ENCODE data around the gene SUPT7L. TPM values are rescaled to one million over a fixed set of nuclear protein-coding genes. Genes with fewer than 3 reads are reported as not detected.

Gene SUPT7L
- total and polyA plus RNA-seq, 9 donors, result 20.4 to 37.7 (median 24.5) TPM

DNA sequence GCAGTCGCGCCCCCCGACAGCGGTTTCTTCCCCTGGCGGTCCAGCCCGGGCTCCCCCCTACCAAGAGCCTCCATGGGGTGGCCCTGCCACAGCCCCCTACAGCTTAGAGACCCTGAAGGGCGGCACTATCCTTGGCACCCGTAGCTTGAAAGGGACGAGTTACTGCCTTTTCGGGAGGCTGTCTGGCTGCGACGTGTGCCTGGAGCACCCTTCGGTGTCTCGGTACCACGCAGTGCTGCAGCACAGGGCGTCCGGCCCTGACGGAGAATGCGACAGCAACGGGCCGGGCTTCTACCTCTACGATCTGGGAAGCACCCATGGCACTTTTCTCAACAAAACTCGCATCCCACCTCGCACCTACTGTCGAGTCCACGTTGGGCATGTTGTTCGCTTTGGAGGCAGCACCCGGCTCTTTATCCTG, 750 bp upstream of the SUPT7L start:
- Histone ChIP-seq H3K27ac (peak overlapping the region; percentile 72 to 86), H3K36me3 (no peaks in the 10 kb centered on the region), H3K4me3 (peak overlapping the region; percentile 77), H3K4me1 (ENCODE audit: insufficient read depth) (peaks cover 10% of the 10 kb centered on the region), H3K9me3 (no peaks in the 10 kb centered on the region), H3K27me3 (no peaks in the 10 kb centered on the region)
- intact Hi-C loops (cut with DNase I), result no loop called here
- TF ChIP-seq POLR2A (IDR thresholded peaks at IDR 0.05) (no peak), EP300 (IDR thresholded peaks at IDR 0.05) (no peak)
- TF ChIP-seq, protein P1, sequence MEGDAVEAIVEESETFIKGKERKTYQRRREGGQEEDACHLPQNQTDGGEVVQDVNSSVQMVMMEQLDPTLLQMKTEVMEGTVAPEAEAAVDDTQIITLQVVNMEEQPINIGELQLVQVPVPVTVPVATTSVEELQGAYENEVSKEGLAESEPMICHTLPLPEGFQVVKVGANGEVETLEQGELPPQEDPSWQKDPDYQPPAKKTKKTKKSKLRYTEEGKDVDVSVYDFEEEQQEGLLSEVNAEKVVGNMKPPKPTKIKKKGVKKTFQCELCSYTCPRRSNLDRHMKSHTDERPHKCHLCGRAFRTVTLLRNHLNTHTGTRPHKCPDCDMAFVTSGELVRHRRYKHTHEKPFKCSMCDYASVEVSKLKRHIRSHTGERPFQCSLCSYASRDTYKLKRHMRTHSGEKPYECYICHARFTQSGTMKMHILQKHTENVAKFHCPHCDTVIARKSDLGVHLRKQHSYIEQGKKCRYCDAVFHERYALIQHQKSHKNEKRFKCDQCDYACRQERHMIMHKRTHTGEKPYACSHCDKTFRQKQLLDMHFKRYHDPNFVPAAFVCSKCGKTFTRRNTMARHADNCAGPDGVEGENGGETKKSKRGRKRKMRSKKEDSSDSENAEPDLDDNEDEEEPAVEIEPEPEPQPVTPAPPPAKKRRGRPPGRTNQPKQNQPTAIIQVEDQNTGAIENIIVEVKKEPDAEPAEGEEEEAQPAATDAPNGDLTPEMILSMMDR (IDR thresholded peaks at IDR 0.05), result no peak
- WGBS, 3 donors, result 3 to 4% (median 3%) methylated on average over 28 of the region's 28 CpGs
- no peak for DNase-seq

DNA sequence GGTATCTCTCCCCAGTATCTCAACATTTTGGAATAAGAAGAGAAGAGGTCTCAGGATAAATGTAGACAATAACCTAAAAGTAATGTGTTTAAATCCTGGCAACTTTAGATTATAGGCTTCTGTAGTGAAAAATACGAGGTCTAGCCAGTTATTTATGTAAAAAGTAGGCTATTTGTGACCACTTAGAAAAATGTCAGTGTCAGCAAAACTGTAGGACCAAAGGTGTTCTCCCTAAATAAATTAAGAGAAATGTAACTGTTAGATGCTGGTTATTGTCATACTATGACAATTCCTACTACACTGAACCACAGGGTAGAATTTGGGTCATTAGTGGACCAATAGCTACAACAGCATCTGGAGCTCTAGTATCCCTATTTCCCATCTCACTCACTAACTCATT, 2.0 kb downstream of the SUPT7L start:
- H3K4me3 ChIP-seq, result no peak overlapping the region
- peaks cover 10% of the 10 kb centered on the region for H3K4me1 ChIP-seq (ENCODE audit: insufficient read depth)
- TF ChIP-seq, protein P1 (IDR thresholded peaks at IDR 0.05), result no peak
- TF ChIP-seq EP300 (IDR thresholded peaks at IDR 0.05) (no peak), POLR2A (IDR thresholded peaks at IDR 0.05) (no peak)
- no peaks in the 10 kb centered on the region for H3K9me3 ChIP-seq
- no peak for DNase-seq
- no peaks in the 10 kb centered on the region for H3K27me3 ChIP-seq
- 81 to 89% (median 83%) methylated on average over 1 of the region's 1 CpG for WGBS, 3 donors
- no peak overlapping the region for H3K27ac ChIP-seq
- no peaks in the 10 kb centered on the region for H3K36me3 ChIP-seq
- intact Hi-C loops (cut with DNase I), result no loop called here

DNA sequence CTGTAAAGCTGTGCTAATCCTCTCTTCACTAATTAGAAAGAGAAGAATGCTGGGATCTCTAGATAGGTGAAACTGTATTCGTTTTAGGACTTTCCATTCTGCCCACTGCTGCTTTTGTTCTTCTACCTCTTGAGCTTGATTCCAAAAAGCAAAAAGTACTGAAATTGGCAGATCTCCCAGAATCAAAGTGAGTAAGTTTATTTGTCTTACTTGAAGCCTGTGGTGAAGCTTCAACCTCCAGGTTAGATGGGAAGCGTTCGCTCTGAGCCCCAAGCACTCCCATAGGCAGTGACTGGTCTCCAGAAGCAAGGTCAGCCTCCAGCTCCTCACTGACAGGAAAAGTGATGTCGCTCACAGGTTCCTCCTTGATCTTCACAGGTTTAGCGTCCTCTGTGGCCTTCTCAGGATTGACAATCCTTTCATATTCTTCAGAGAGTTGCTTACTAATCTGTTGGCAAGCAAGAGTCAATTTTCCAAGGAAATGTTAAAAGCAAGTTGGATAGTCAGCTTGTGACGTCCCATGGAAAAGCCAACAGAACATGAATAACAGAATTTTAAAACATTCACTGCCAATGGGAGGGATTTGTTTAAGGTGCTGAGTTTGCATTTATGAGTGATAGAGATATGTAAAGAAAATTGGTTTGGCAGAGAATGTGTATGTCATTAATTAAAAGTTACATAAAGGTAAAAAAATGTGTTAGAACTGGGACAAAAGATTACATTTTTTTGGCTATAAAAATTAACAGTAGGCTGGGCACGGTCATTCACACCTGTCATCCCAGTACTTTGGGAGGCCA, 8.1 kb downstream of the SUPT7L start:
- H3K4me1 ChIP-seq (ENCODE audit: insufficient read depth), result no peaks in the 10 kb centered on the region
- no peaks in the 10 kb centered on the region for H3K27me3 ChIP-seq
- H3K9me3 ChIP-seq, result no peaks in the 10 kb centered on the region
- no peak overlapping the region for H3K4me3 ChIP-seq
- TF ChIP-seq EP300 (IDR thresholded peaks at IDR 0.05), result no peak
- TF ChIP-seq POLR2A (IDR thresholded peaks at IDR 0.05), result no peak
- TF ChIP-seq, protein P1 (IDR thresholded peaks at IDR 0.05), result no peak
- no peak for DNase-seq
- H3K36me3 ChIP-seq, result no peaks in the 10 kb centered on the region
- H3K27ac ChIP-seq, result no peak overlapping the region
- intact Hi-C loops (cut with DNase I), result no loop called here
- 81 to 86% (median 81%) methylated on average over 7 of the region's 7 CpGs for WGBS, 3 donors

DNA sequence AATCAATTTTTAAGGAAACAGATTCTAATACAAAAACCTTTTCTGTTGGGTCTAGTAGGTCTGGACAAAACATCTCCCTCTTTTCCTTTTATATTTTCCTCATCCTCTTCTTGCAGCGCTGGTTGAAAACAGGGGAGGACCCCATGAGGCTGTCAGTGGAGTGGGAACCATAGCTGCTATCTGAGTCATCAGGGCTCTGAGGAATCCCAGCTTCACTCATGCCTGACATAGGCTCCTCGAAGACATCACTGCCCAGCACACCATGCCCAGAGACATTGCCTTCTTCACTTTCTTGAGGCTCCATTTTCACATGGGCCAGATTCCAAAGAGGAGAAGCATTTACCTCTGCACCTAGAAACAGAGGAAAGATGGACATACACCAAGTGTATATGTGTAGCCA, 10.0 kb downstream of the SUPT7L start:
- Histone ChIP-seq H3K4me3 (no peak overlapping the region), H3K27me3 (no peaks in the 10 kb centered on the region), H3K4me1 (ENCODE audit: insufficient read depth) (no peaks in the 10 kb centered on the region), H3K36me3 (no peaks in the 10 kb centered on the region), H3K27ac (no peak overlapping the region), H3K9me3 (no peaks in the 10 kb centered on the region)
- no peak for DNase-seq
- TF ChIP-seq, protein P1 (IDR thresholded peaks at IDR 0.05), result no peak
- no peak for TF ChIP-seq EP300 (IDR thresholded peaks at IDR 0.05)
- intact Hi-C loops (cut with DNase I), result no loop called here
- 89 to 93% (median 93%) methylated on average over 2 of the region's 2 CpGs for WGBS, 3 donors
